Measurements from ENCODE around the gene TRAF3IP1. TPM values are rescaled to one million over a fixed set of nuclear protein-coding genes. Genes with fewer than 3 reads are reported as not detected.

Gene TRAF3IP1
- total RNA-seq, 2 experiments from 2014 or later, result 5.1 to 6.9 TPM

GRCh38 chr2:238325694-238326093 is 5.4 kb downstream of the TRAF3IP1 start:
- Histone ChIP-seq H3K4me1 (ENCODE audit: insufficient read depth, low read length) (peaks cover 13% of the 10 kb centered on the region), H3K27ac (ENCODE audit: low read depth in 1 of 2, low read length in 2 of 2) (no peak overlapping the region), H3K9me3 (ENCODE audit: control insufficient read depth in 1 of 2, insufficient read depth in 1 of 2, low read length in 2 of 2) (no peaks in the 10 kb centered on the region), H3K36me3 (ENCODE audit: insufficient read depth, low read length) (peaks cover 9% of the 10 kb centered on the region), H3K4me3 (ENCODE audit: low read length) (no peak overlapping the region), H3K27me3 (ENCODE audit: control insufficient read depth in 1 of 2, insufficient read depth in 2 of 2, low read length in 2 of 2) (no peaks in the 10 kb centered on the region)
- Mint-ChIP-seq H3K27ac (no peak overlapping the region), H3K27me3 (no peaks in the 10 kb centered on the region), H3K36me3 (ENCODE audit: low read depth) (peaks cover 47% of the 10 kb centered on the region), H3K9me3 (no peaks in the 10 kb centered on the region), H3K4me1 (ENCODE audit: low read depth) (peaks cover 18% of the 10 kb centered on the region), H3K4me3 (no peak overlapping the region)
- intact Hi-C loops (cut with DNase I, micrococcal nuclease), result no loop called here
- ATAC-seq (ENCODE audit: poor library complexity) (no peak), DNase-seq (no peak)
- POLR2A ChIA-PET, result no interaction called here
- CTCF ChIA-PET, result no interaction called here
- no peak for TF ChIP-seq CTCF (IDR thresholded peaks at IDR 0.05)

GRCh38 chr2:238326801-238327365 is 6.6 kb downstream of the TRAF3IP1 start:
- no peaks in the 10 kb centered on the region for H3K9me3 ChIP-seq (ENCODE audit: control insufficient read depth in 1 of 2, insufficient read depth in 1 of 2, low read length in 2 of 2)
- no peak for ATAC-seq (ENCODE audit: poor library complexity)
- intact Hi-C loops (cut with DNase I, micrococcal nuclease), result no loop called here
- peaks cover 49% of the 10 kb centered on the region for H3K36me3 Mint-ChIP-seq (ENCODE audit: low read depth)
- no peak for DNase-seq
- H3K4me3 Mint-ChIP-seq, result no peak overlapping the region
- ChIA-PET POLR2A (no interaction called here), CTCF (no interaction called here)
- peaks cover 8% of the 10 kb centered on the region for H3K4me1 Mint-ChIP-seq (ENCODE audit: low read depth)
- no peak overlapping the region for H3K27ac ChIP-seq (ENCODE audit: low read depth in 1 of 2, low read length in 2 of 2)
- H3K9me3 Mint-ChIP-seq, result no peaks in the 10 kb centered on the region
- H3K27me3 Mint-ChIP-seq, result no peaks in the 10 kb centered on the region
- H3K27ac Mint-ChIP-seq, result no peak overlapping the region
- peaks cover 1% of the 10 kb centered on the region for H3K4me1 ChIP-seq (ENCODE audit: insufficient read depth, low read length)
- no peak overlapping the region for H3K4me3 ChIP-seq (ENCODE audit: low read length)
- peaks cover 9% of the 10 kb centered on the region for H3K36me3 ChIP-seq (ENCODE audit: insufficient read depth, low read length)
- TF ChIP-seq CTCF (IDR thresholded peaks at IDR 0.05), result no peak
- no peaks in the 10 kb centered on the region for H3K27me3 ChIP-seq (ENCODE audit: control insufficient read depth in 1 of 2, insufficient read depth in 2 of 2, low read length in 2 of 2)

- H3K36me3 ChIP-seq (ENCODE audit: insufficient read depth, low read length), result peaks cover 9% of the 10 kb centered on the region
- DNase-seq, result no peak
- H3K4me1 ChIP-seq (ENCODE audit: insufficient read depth, low read length), result no peaks in the 10 kb centered on the region
- ChIA-PET CTCF (no interaction called here), POLR2A (no interaction called here)
- intact Hi-C loops (cut with DNase I, micrococcal nuclease), result no loop called here
- H3K9me3 Mint-ChIP-seq, result no peaks in the 10 kb centered on the region
- no peak overlapping the region for H3K4me3 Mint-ChIP-seq
- ATAC-seq (ENCODE audit: poor library complexity), result no peak
- peaks cover 49% of the 10 kb centered on the region for H3K36me3 Mint-ChIP-seq (ENCODE audit: low read depth)
- no peak overlapping the region for H3K27ac Mint-ChIP-seq
- H3K27me3 Mint-ChIP-seq, result no peaks in the 10 kb centered on the region
- H3K27me3 ChIP-seq (ENCODE audit: control insufficient read depth in 1 of 2, insufficient read depth in 2 of 2, low read length in 2 of 2), result no peaks in the 10 kb centered on the region
- no peak for TF ChIP-seq CTCF (IDR thresholded peaks at IDR 0.05)
- no peak overlapping the region for H3K4me3 ChIP-seq (ENCODE audit: low read length)
- no peaks in the 10 kb centered on the region for H3K9me3 ChIP-seq (ENCODE audit: control insufficient read depth in 1 of 2, insufficient read depth in 1 of 2, low read length in 2 of 2)
- peaks cover 7% of the 10 kb centered on the region for H3K4me1 Mint-ChIP-seq (ENCODE audit: low read depth)
- H3K27ac ChIP-seq (ENCODE audit: low read depth in 1 of 2, low read length in 2 of 2), result no peak overlapping the region
Observed at GRCh38 chr2:238327751-238328150, 7.4 kb downstream of the TRAF3IP1 start.

Data from CD4-positive, alpha-beta T cell (primary cell).